Right ventricle myocardium superior (tissue), 1 donor: Measurements from ENCODE around the gene ZFP92. TPM values are rescaled to one million over a fixed set of nuclear protein-coding genes. Genes with fewer than 3 reads are reported as not detected.

Experiments
- ATAC-seq: fragments of 200-7000 bp; cut with Tn5 transposase; one replicate; pipeline ENCODE4 v1.9.1; 2020; ENCODE audit warnings: mild to moderate bottlenecking; ENCODE audit not compliant: poor library complexity
- DNase-seq: peaks from one replicate; pipeline ENCODE4 v3.0.0-alpha.2; 2020
- intact Hi-C: fragments of 100-400 bp; cut with DNase I; formaldehyde crosslinking; loops from one replicate; pipeline ENCODE4 v1.11.2; 2022
- total RNA-seq: library from RNA; stranded (reverse); fragmentation: NEBNext Ultra II Directional; extraction: Animal tissue kit (Norgen Biotek cat#: 25700); gene quantifications from one replicate; pipeline ENCODE4 v1.2.1, GENCODE V29; 2021
- donor health status: DM: no; HTN: yes; CAD: no; lungs with severe emphysema.

The ZFP92 gene
- total RNA-seq, 1 donor from 2014 or later = 0.65 TPM

DNA sequence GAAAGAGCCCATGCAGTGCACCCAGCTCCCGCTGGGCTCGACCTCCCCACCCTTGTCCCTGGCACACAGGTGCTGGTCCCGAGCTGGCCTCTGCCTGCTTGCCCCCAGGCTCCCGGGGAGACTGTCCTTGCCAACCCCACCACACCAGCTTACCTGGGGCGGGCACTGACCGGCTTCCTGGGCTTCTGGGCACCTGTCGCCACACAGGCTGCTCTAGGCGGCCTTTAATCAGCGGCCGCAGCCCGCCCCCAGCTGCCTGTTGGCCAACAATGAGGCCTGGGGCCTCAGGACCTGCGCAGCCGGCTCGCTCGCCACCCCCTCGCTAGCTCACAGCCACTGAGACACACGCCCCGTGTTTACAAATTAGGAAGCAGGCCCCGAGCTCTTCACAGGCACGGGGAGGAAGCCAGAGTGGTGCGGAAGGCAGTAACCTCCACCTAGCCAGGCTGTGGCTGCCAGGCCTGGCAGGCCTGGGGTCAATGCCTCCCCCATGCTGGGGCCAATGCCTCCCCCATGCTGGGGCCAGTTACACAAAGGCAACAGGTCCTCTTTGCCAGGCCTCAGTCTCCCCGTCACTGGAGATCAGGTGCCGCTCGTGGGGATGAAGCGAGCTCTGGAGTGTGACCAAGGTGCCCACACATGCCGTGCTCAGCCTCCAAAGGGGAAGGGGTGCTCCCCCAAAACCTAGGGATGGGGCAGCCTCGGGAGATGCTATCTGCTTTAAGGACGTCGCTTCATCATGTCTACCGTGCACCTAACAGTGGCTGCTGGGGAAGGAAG is 34.8 kb downstream of the ZFP92 start, which contains the start of gene TREX2:
TSS of gene TREX2 (minus strand) at position 201 of the 780 bp plus-strand sequence. CDS start 626 bp downstream, outside the sequence.
- ATAC-seq = no peak
- intact Hi-C loops = no loop called here
- DNase-seq = no peak

DNA sequence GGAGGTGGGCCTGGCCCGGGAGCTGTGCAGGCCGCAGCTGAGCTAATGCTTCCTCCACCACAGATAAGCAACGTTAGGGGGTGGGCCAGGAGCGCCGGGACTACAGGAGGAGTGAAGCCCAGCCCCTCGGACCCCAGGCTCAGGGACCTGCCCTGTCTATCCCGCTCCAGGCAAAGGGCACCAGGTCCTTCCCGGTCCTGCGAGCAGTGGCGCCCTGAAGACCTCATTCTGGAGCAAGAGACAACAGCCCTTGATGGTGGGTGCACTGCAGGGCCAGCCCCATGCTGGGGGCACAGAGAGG is 35.3 kb downstream of the ZFP92 start:
- no peak for ATAC-seq
- intact Hi-C loops = no loop called here

DNA sequence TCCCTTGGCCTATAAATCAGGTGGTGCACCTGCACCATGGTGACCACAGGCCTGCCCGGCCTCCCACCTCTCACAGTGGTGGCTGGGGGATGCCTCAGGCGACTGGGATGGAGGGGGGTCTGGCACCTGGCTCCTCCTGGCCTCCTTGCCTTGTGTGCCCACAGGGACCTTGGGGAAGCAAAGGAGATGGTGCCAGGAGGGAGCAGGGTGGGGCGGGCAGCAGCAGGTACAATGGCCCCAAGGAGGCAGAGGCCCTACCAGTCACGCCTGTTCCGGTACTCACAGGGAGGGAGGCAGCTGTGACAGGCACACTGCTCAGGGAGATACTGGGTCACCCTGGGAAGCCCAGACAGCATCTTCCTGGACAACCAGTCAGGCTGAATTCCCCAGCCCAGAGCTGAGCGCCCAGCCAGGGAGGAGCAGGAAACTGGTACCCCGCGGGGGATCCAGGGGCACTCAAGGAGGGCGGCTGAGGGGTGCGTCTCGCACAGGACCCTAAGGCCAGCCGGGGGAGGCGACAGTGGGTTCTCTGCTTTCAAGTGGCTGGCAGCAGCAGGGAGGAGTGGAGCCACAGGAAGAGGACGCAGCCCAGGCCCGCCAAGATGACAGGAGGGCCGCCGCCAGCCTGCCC is 35.8 kb downstream of the ZFP92 start:
- DNase-seq (no peak), ATAC-seq (no peak)
- intact Hi-C loops = no loop called here

More for the DNA sequence above, 35.3 kb downstream of the ZFP92 start:
- no peak for DNase-seq

DNA sequence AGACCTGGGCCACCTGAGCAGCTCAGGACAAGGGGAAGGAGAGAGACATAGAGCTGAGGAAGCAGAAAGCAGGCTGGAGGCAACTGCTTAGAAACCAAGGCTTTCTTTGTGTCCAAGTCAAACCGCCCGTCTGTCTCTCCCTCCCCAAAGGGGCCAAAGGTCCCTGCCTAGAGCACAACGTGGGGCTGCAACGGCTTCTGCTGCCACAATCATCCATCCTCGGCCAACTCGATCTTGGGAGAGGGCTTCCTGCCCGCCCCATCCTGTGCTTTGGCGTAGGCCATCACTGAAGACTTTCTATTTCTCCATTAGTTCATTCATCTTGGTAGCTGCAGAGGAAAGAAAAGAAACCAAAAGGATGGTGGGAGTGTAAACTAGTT is 36.3 kb downstream of the ZFP92 start:
- intact Hi-C loops = no loop called here
- no peak for DNase-seq
- no peak for ATAC-seq

DNA sequence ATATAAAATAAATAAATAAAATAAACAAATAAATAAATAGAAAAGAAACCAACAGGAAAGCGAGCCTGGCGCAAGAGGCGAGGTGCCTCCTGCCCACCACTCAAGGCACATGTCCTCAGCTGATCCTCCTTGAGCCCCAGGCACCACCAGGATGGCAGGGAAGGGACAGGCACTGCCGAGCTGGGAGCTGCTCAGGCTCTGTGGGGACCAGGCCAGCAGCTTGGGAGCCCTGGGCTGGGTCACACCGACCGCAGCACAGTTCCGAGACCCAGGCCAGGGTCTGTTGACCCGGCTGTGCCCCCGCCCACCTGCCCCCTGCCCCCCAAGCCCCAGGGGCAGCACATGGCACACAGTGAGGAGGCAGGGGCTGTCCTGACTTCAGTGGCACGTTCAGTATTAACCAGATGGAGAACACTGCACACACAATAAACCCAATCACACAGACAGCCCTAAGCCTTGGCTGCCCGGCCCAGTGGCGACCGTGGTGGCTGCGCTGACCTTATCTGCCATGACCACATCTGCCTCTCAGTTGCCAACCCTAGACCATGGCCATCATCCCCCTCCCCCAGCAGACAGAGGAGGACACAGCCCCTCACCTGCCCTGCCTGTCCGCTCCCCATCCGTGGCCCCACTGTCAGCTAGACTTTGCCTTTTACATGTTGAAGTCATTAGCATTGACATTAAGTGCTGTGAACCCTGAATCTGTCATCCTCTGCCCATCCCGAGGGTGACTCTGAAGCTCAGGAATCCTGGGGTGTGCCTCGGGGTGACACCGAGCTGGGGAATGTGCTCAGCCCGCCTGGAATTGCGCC is 37.5 kb downstream of the ZFP92 start:
- ATAC-seq (no peak), DNase-seq (no peak)
- intact Hi-C loops = no loop called here

DNA sequence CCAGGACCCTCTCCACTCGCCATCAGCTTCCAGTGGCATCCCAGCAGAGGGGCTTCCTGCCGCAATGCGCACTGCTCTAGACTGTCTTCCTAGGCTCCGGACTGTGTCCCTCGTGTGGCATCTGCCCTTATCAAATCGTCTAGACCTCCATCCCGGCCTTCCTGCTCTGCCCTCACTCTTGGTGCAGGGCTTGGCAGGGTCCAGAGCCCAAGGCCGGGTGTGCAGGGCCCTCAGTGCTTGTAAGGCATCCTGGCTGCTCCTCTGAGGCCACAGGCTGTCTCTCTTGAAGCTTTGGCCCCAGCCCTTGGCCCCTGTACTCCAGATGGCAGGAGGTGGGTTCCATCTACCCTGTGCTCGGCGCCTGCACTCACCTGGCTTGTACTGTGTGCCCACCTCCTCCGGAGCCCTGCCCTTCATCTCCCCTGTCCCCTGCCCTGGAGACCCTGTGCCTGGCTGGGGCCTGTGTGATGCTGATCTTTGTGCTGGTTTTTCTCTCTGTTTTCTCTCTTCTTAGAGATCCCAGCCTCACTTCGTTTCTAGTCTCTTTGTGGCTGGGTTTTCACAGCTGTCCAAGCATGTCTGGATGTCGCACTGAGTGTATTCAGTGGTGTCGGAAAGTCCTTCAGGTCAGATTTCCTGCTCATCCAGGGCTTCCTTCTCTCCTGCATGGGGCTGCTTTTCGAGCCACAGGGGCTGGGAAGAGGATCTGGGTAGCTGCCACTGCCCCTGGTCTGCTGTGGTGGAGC is 38.3 kb downstream of the ZFP92 start:
- intact Hi-C loops = no loop called here
- no peak for DNase-seq
- ATAC-seq = no peak

DNA sequence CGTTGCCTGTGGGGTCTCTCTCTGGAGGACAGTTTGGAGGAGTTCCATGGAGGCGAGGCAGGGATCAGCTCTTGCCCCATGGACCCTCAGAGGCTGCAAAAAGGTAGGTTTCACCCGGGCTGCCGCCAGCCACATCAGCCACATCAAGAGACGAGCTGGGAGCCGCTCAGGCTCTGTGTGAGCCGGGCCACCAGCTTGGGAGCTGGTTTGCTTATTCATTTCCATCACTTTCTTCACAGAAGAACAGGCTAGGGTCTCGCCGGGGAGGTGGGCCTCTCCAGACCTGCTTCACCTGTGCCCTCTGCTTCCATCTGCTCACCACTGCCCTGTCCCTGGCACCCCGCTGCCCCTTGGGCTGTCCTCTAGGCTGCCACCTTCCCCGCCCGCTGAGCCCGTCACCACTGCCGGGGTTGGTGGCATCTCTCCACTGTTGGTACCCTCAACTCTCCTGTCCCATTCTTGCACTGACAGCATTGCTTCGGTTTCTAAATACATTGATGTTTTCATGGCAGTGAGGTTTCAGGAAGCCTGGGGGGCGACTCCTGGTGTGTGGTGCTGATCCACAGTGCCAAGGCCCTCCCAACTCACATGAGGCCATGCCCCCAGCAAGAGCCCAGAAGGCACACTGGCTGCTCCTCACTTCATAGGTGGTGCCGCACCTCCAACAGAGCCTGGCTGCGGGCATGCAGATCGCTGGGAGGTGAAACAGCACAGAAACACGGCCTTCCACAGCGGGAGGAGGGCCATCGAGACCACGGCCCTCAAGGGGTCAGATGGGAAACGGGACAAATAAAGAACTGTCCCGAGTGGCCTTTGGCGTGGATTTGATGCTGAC is 39.1 kb downstream of the ZFP92 start:
- no peak for ATAC-seq
- DNase-seq = no peak
- intact Hi-C loops = no loop called here

DNA sequence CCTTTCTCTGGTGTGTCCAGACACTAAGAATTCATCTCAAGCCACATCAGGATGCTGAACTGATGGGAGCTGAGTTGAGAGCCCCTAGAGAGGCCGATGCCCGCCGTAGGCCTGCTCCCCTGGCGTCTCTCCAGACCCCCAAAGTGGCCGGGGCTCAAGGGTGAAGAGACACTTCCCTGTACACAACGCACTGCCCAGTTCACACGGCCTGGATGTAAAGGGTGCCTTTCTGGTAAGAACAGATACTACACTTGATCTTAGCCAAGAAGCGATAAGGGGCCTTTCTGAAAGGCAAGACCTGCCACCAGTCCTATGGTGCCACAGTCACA is 39.6 kb downstream of the ZFP92 start:
- intact Hi-C loops = no loop called here
- DNase-seq (no peak), ATAC-seq (no peak)

DNA sequence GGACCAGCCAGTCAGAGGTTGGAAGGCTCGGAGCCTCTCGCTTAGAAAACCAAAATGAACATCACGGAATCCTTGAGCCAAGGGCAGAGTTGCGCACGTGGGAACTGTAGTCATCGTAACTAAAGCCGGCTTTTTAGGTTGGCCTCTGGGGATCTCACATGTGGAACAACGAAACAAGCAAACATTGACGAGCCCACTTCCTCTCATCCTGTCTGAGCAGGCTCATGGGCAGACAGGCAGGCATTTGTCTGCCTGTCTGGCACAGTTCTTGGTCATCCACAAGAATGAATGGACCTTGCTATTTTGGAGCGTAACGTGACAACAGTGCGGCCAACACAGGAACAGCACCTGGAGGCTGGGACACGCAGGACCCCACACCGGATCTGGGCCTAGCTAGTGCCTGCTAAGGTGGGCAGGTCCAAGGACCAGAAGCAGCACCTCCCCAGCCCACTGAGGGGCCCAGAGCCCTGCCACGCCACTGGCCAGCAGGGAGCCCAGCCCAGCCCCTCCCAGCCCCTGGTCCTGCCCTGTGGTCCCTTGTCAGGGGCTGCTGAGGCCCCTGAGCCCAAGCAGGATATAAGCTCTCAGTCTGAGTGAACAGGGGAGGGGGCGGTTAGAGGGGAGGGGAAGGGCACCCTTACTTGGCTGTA is 43.8 kb downstream of the ZFP92 start:
- DNase-seq (no peak), ATAC-seq (no peak)
- intact Hi-C loops = no loop called here

DNA sequence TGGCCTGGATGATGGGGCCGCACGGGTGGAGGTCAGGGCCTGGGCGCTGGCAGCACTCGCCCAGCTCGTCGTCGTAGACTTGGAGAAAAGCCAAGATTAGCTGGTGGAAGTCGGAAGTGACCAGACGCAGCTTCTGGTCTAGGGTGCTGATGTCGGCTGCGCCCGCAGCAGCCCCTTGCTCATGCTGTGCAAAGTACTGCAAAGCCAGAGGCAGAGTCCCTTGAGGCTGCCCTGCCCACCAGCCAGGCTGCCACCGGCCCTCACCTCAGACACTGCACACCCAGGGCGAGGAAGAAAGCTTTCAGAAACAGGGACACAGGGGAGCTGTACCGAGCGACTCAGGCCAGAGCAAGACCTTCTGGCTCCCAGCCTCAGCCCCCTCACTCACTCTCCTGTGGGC is 44.3 kb downstream of the ZFP92 start:
- intact Hi-C loops = no loop called here
- ATAC-seq (no peak), DNase-seq (no peak)

DNA sequence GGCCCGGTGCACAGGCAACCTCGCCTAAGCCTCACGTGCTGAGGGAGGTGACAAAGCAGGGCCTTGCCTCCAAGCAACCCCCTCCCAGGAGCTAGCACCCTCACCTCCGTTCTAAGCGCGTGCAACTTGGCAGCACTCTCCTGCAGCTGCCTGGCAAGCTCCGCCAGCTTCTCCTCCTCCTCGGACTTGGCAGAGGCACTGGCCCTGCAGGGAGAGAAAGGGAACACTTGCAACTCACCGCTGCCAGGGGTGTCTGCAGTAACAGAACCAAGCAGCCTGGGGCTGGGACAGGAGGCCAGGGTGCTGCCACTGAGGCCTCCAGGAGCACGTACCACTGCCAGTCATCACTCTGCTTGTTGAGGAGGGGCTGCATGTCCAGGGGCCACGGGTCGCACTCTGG is 44.9 kb downstream of the ZFP92 start:
- intact Hi-C loops = no loop called here
- DNase-seq (peak; percentile 68), ATAC-seq (peak; percentile 91)

DNA sequence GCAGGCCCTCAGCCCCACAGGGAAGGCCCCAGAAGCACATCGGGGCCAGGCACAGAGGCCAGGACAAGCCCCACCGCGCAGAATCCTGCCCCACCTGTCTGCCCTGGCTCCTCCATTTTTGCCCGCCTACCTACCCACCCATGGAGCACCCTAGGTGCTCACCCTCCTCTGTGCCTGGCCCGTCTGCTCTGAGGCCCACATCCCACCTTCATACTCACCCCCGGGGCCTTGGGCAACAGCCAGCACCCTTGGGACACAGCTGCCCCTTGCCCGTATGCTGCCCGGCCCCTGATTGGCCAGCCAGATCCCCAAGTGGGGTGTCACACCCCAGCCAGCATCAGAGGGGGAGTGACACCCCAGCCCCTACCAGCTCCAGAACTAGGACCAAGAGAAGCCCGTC is 45.4 kb downstream of the ZFP92 start:
- intact Hi-C loops = no loop called here
- ATAC-seq (no peak), DNase-seq (peak; percentile 7)

DNA sequence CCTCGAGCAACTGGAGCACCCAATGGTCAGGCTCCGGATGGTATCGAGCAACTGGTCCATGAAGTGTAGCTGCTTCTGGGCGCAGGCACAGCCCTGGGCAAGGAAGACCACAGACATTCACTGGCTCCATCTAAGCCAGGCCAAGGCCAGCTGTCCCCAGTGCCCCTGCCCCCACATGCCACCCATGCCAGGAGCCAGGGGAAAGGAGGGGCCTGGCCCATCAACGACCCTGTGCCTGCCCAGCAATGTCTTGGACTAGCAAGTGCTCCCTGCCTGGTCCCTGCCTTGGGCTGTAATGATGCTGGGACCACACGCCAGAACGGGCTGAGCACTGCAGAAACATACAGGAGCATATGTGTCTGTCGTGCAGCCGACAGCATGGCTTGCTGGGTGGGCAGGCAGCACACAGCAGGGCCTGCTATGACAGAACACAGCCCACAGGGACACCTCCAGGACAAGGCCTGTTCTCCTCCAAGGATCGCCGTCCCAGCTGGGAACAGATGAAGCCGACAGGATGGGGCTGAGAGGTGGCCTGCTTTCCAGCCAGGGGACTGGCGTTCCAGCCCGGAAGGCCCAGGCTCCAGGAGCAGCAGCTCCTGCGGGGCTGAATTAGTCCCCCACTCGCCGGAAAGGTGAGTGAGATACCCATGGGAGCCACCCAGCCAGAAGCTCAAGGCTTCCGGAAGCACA is 46.0 kb downstream of the ZFP92 start:
- intact Hi-C loops = no loop called here
- peak; percentile 3 for DNase-seq
- no peak for ATAC-seq

DNA sequence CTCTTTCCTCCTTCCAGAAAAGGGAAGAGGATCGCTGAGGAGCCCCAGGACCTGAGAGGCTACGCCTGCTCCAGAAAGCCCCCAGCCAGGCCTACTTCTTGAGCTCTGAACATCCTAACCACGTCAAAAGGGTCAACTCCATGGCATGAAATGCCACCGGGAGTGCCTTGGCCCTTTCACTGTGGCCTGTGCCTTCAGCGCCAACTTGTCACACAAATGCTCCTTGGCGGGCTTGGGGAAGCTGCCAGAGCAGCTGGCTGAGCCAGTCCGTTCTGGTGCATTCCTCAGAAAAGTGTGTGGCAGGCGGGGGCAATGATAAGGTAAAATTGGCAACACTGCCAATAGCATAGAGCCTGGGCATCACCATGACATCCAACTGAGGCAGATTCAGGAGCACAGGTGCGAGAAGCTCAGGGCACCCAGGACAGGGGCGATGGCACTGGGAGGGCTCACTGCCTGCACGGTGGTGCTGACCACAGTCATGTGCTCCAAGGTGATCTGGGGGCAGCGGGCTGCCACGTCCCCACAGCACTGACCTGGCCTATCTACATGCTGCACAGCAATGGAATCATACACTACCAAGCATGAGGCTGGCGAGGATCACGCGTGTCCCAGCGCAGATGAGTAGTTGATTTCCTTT is 46.7 kb downstream of the ZFP92 start:
- peak; percentile 11 for DNase-seq
- ATAC-seq = no peak
- intact Hi-C loops = no loop called here

DNA sequence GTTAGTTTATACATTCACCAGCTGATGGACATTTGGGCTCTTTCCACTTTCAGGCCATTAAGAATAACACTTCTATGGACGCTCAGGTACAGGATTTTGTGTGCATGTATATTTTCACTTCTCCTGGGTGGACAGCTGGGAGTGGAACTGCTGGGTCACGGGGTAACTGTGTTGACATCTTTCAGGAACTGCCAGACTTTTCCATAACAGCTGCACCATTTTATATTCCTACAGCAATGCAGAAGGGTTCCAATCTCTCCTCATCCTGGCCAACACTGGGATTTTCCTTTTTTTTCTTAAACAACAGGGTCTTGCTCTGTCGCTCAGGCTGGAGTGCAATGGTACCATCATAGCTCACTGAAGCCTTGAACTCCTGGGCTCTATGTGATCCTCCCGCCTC is 47.2 kb downstream of the ZFP92 start:
- DNase-seq = no peak
- ATAC-seq = no peak
- intact Hi-C loops = no loop called here

DNA sequence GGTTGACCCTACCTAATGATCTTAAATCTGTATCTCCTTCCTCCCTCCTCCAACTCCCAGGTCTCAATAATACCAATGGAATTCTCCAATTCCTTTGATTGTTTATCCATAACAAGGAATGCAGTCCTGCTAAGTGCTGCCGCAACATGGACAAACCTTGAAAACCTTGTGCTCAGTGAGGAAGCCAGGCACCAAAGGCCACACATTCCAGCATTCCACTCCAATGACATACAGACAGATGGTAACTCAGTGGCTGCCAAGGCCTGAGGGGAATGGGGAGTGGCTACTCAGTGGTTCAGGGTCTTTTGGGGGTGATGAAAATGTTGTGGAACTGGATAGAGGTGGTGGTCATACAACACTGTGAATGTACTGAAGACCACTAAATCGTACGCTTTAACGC is 48.7 kb downstream of the ZFP92 start:
- intact Hi-C loops = no loop called here
- no peak for ATAC-seq
- DNase-seq = peak; percentile 19

DNA sequence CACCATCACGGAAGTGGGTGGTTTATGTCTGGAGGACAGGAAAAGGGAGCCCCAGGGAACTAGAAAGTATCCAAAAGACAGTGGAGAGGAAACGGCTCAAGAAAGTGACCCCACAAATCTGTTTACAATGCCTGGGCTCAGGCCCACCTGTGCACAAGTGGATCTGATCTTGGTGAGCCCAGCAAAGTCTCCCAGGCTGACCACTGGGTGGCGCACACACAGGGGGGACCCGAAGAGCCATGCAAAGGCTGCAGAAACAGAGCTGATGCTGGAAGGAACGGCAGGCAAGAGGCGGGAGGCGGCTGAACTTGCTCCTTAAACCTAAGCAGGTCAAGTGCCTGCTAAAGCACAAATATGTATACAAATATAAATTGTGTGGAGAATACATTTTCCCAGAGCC is 49.6 kb downstream of the ZFP92 start:
- intact Hi-C loops = no loop called here
- DNase-seq (peak; percentile 57), ATAC-seq (no peak)
